Measurements from ENCODE around the gene BCR. TPM values are rescaled to one million over a fixed set of nuclear protein-coding genes. Genes with fewer than 3 reads are reported as not detected.

The BCR gene
- total RNA-seq, 6 donors from 2014 or later: 47.1 to 105 (median 68.6) TPM

DNA sequence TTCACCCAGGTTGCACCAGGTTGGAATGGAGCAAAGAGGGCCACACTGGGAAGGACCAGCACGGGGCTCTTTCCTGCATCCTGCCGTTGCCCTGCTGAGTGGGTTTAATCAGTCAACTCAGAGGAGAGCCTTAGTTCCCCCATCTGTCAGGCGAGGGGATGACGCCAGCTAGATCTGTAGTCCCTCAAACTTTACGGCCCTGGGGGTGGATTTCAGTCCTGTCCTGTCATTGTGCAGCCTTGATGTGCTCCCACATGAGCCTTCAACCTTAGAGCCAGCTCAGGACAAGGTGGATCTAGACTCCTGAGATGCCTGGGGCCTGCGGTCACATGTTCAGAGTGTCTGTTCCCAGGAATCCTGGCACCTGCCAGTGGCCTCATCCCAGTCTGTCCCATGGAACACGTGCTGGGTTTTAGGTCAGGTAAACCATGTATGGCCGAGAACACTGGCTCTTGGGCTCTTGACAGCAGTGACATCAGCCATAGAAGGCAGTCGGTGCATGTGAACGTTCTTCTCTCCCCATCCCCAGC is 104.3 kb downstream of the BCR start:
- Histone ChIP-seq H3K4me1 (peaks cover 14 to 34% (median 21%) of the 10 kb centered on the region in 4 donors), H3K27ac (no peak overlapping the region), H3K36me3 (peaks cover 0 to 88% (median 62%) of the 10 kb centered on the region in 4 donors), H3K4me3 (no peak overlapping the region), H3K27me3 (no peaks in the 10 kb centered on the region), H3K9me3 (no peaks in the 10 kb centered on the region)
- ATAC-seq (ENCODE audit: low FRiP score in 2 of 2): no peak
- TF ChIP-seq POLR2A (IDR thresholded peaks at IDR 0.05) (no peak), EP300 (IDR thresholded peaks at IDR 0.05) (no peak), POLR2AphosphoS5 (IDR thresholded peaks at IDR 0.05) (no peak)
- TF ChIP-seq, protein P1, sequence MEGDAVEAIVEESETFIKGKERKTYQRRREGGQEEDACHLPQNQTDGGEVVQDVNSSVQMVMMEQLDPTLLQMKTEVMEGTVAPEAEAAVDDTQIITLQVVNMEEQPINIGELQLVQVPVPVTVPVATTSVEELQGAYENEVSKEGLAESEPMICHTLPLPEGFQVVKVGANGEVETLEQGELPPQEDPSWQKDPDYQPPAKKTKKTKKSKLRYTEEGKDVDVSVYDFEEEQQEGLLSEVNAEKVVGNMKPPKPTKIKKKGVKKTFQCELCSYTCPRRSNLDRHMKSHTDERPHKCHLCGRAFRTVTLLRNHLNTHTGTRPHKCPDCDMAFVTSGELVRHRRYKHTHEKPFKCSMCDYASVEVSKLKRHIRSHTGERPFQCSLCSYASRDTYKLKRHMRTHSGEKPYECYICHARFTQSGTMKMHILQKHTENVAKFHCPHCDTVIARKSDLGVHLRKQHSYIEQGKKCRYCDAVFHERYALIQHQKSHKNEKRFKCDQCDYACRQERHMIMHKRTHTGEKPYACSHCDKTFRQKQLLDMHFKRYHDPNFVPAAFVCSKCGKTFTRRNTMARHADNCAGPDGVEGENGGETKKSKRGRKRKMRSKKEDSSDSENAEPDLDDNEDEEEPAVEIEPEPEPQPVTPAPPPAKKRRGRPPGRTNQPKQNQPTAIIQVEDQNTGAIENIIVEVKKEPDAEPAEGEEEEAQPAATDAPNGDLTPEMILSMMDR (IDR thresholded peaks at IDR 0.05): no peak
- WGBS, 2 donors: 80 to 95% methylated on average over 1 to 10 of the region's 10 CpGs
- DNase-seq: no peak

DNA sequence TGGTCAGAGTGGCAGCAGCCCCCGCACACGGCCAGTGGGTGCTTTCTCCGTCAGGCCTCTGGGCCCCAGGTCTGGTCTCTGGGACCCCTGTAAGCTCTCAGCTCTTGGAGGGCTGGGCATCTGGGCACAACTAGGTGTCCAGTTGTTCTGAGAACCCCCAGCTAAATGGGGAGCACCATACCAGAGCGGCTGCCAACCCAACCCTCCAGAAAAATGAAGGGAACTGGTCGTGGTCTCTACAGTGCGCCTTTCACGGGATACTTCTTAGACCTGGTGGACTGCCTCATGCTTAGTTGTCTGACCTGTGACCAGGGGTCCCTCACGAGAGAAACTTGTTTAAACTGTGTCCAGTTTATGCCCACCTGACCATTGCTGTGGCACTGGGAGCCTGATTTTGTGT is 104.9 kb downstream of the BCR start:
- 93 to 97% methylated on average over 7 to 8 of the region's 8 CpGs for WGBS, 2 donors
- Histone ChIP-seq H3K27me3 (no peaks in the 10 kb centered on the region), H3K27ac (peak overlapping the region in 1 of 4 donors; percentile 30), H3K9me3 (no peaks in the 10 kb centered on the region), H3K4me1 (peaks cover 9 to 27% (median 18%) of the 10 kb centered on the region in 4 donors), H3K36me3 (peaks cover 0 to 90% (median 63%) of the 10 kb centered on the region in 4 donors), H3K4me3 (no peak overlapping the region)
- no peak for ATAC-seq (ENCODE audit: low FRiP score in 2 of 2)
- TF ChIP-seq, protein P1 (IDR thresholded peaks at IDR 0.05): no peak
- no peak for DNase-seq

DNA sequence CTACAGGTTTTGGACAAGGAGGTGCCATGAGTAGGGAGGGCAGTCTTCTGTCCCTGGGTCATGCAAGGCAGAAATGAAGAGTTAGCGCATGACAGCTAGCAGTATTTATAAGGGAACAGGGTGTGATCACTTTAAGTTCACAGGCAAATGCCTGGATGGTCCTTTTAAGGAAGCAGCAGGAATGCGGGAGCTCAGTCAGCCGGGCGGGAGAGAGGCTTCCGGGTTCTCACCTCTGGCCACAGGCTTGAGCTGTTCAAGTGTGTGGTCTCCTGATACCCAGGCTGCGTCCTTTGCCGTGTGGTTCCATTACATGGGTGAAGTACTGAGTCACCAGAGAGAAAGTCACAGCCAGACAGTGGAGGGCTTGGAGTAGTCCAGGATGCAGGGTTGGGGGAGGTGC is 105.4 kb downstream of the BCR start:
- Histone ChIP-seq H3K27me3 (no peaks in the 10 kb centered on the region), H3K4me3 (no peak overlapping the region), H3K27ac (no peak overlapping the region), H3K9me3 (no peaks in the 10 kb centered on the region), H3K4me1 (peaks cover 9 to 22% (median 18%) of the 10 kb centered on the region in 4 donors), H3K36me3 (peaks cover 0 to 90% (median 60%) of the 10 kb centered on the region in 4 donors)
- 90 to 95% methylated on average over 7 of the region's 7 CpGs for WGBS, 2 donors
- TF ChIP-seq EP300 (IDR thresholded peaks at IDR 0.05) (no peak), POLR2A (IDR thresholded peaks at IDR 0.05) (no peak)
- peak in 1 of 2 donors; percentile 45 for DNase-seq
- no peak for ATAC-seq (ENCODE audit: low FRiP score in 2 of 2)

DNA sequence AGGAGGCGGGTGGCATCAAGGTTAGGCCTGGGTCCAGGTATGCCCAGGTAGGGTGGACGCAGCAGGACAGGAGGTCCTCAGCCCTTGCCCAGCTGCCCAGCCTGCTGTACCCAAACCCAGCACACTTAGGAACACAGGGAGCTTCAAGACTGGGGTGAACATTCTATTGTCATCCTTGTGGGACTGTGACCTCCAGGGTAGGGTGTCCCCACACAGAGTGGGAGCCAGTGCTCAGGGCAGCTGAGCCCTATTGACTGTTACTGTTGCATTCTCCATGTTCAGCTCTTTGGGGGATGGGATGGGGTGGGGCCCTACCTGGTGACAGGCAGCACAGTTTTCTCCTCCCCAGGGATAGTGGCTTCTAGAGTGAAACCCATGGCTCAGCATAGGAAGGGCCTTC is 106.0 kb downstream of the BCR start:
- H3K9me3 ChIP-seq: no peaks in the 10 kb centered on the region
- H3K4me1 ChIP-seq: peaks cover 8 to 17% (median 14%) of the 10 kb centered on the region in 4 donors
- ATAC-seq (ENCODE audit: low FRiP score in 2 of 2) (no peak), DNase-seq (no peak)
- no peak overlapping the region for H3K4me3 ChIP-seq
- no peaks in the 10 kb centered on the region for H3K27me3 ChIP-seq
- H3K36me3 ChIP-seq: peaks cover 0 to 90% (median 62%) of the 10 kb centered on the region in 4 donors
- TF ChIP-seq, protein P1 (IDR thresholded peaks at IDR 0.05): no peak
- TF ChIP-seq POLR2AphosphoS5 (IDR thresholded peaks at IDR 0.05): no peak
- no peak for TF ChIP-seq EP300 (IDR thresholded peaks at IDR 0.05)
- no peak for TF ChIP-seq POLR2A (IDR thresholded peaks at IDR 0.05)
- 95% methylated on average over 2 of the region's 2 CpGs; no CpG with 5 or more reads in 1 of the 2 donors for WGBS, 2 donors
- H3K27ac ChIP-seq: no peak overlapping the region

DNA sequence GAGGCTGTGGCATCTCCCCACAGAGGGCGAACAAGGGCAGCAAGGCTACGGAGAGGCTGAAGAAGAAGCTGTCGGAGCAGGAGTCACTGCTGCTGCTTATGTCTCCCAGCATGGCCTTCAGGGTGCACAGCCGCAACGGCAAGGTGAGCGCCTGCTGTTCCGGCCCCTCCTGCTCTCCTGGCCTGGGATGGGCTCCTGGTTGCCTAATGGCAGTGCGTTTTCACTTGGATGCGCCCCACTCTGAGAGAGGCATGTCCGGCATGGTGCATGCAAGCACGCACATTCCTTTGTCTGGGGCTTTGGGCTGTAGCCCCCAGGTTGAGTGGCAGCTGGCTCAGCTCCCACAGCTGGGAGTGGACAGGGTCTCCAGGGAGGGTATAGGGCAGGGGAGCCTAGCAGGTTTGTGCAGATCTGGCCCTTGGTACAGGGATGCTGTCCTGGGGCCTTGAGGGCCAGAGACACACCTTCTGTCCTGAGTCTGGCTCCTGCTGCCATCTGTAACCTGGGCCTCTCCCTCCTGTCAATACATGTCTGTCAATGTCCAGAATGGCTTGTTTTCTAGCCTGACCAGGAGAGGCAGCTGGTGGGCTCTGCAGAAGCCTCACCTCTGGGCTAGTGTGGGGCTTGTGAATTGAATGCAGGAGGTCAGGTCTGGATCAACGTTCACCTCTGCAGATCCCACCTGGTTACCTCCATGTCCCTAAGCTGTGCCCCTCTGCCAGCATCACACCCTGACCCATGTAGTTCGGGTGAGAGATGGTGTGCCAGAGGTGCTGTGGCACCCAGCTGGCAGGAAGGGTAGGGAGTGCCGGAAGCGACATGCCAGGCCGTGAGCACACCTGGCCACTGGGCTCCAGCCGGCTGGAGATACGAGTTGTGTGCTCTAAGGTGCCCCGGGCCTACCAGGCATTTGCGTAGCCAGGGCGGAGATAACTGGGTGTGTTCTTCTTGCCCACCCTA is 107.1 kb downstream of the BCR start:
- WGBS, 2 donors: 93 to 98% methylated on average over 14 to 21 of the region's 21 CpGs
- H3K27ac ChIP-seq: no peak overlapping the region
- no peaks in the 10 kb centered on the region for H3K27me3 ChIP-seq
- no peaks in the 10 kb centered on the region for H3K9me3 ChIP-seq
- peaks cover 0 to 100% (median 66%) of the 10 kb centered on the region in 4 donors for H3K36me3 ChIP-seq
- H3K4me1 ChIP-seq: peaks cover 0 to 5% (median 3%) of the 10 kb centered on the region in 4 donors
- TF ChIP-seq POLR2A (IDR thresholded peaks at IDR 0.05) (no peak), POLR2AphosphoS5 (IDR thresholded peaks at IDR 0.05) (no peak), EP300 (IDR thresholded peaks at IDR 0.05) (no peak)
- TF ChIP-seq, protein P1 (IDR thresholded peaks at IDR 0.05): no peak
- DNase-seq (peak in 1 of 2 donors; percentile 56), ATAC-seq (ENCODE audit: low FRiP score in 2 of 2) (no peak)
- no peak overlapping the region for H3K4me3 ChIP-seq

All from upper lobe of left lung (tissue), 6 donors.